ENCODE data around the gene COL21A1.
A peak's percentile ranks its signal among the peaks of the same experiment; 100 is the strongest.
"Not testable (repeated sequence)": the region's sequence is repeated elsewhere in the genome, so short reads cannot be mapped to it uniquely, and the experiment has no call there.

Gene COL21A1

DNA sequence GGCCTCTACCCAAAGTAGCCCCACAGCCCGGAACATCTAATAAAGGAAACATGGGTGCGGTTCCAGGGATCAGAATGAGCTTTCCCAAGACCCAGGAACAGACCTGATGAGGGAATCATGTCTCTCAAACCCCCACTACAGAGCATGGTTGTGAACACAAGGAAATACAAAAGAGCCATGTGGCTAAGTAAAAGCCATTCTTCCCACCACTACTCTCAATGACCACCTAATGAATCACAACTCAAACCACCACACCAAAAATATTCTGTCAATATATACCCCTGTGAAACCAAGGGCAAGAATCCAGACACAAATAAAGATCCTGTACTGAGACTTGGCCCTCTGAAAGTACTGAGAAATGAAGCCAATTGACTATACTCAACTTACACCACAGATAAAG is 20.9 kb upstream of the COL21A1 start:
- Histone ChIP-seq H3K56ac (ENCODE audit: low read length) (no peak overlapping the region), H3K79me2 (ENCODE audit: control insufficient read depth, insufficient read depth, low read length) (no peaks in the 10 kb centered on the region), H3K4me2 (ENCODE audit: low read length) (no peak overlapping the region), H3K79me1 (ENCODE audit: low read length) (no peaks in the 10 kb centered on the region), H3K4me3 (ENCODE audit: low read length) (no peak overlapping the region), H3K18ac (ENCODE audit: low read length) (no peak overlapping the region), H2BK5ac (ENCODE audit: low read length) (no peak overlapping the region), H3K4ac (ENCODE audit: low read depth, low read length) (no peak overlapping the region), H2BK120ac (ENCODE audit: low read depth, low read length) (no peak overlapping the region), H3K36me3 (ENCODE audit: control insufficient read depth, insufficient read depth, low read length) (no peaks in the 10 kb centered on the region), H4K5ac (ENCODE audit: low read length) (no peak overlapping the region), H3K4me1 (ENCODE audit: control insufficient read depth, low read depth, low read length) (no peaks in the 10 kb centered on the region), H3K23ac (ENCODE audit: low read length) (no peak overlapping the region), H3K27me3 (ENCODE audit: insufficient read depth, low read length, poor library complexity) (no peaks in the 10 kb centered on the region), H2BK15ac (replicated peaks; ENCODE audit: low read depth) (no peak overlapping the region), H4K8ac (ENCODE audit: low read depth, low read length) (no peak overlapping the region), H3K9ac (ENCODE audit: low read length) (no peak overlapping the region), H3K27ac (ENCODE audit: low read depth, low read length) (no peak overlapping the region), H2AK5ac (ENCODE audit: low read length) (no peak overlapping the region)
- no CpG with 5 or more reads among the region's 2 CpGs for WGBS (ENCODE audit: extremely low coverage, insufficient coverage, low lambda C conversion rate)
- no peak for DNase-seq

DNA sequence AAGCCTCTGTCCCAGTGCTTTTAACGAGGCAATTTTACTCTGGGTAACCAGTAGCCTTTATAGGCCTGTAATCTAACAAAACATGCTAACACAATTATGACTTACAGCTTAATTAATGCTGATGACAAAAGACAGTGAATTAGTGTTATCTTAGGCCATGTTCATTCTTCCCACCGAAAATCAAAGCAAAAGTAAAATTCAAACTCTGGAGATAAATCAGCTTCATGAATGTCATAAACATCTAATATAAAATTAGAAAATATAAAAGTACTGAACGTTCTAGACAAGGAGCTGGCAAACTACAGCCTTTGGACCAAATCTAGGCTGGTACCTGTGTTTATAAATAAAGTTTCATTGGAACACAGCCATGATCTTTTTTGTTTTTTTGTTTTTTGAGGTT is 18.6 kb upstream of the COL21A1 start:
- no peak for DNase-seq
- no peaks in the 10 kb centered on the region for H3K4me1 ChIP-seq (ENCODE audit: control insufficient read depth, low read depth, low read length)
- H2BK5ac ChIP-seq (ENCODE audit: low read length) = no peak overlapping the region
- H3K9ac ChIP-seq (ENCODE audit: low read length) = no peak overlapping the region
- H3K18ac ChIP-seq (ENCODE audit: low read length) = no peak overlapping the region
- no peak overlapping the region for H2AK5ac ChIP-seq (ENCODE audit: low read length)
- H3K4me2 ChIP-seq (ENCODE audit: low read length) = no peak overlapping the region
- H3K56ac ChIP-seq (ENCODE audit: low read length) = no peak overlapping the region
- no peaks in the 10 kb centered on the region for H3K27me3 ChIP-seq (ENCODE audit: insufficient read depth, low read length, poor library complexity)
- no peak overlapping the region for H4K8ac ChIP-seq (ENCODE audit: low read depth, low read length)
- no peaks in the 10 kb centered on the region for H3K36me3 ChIP-seq (ENCODE audit: control insufficient read depth, insufficient read depth, low read length)
- no peak overlapping the region for H3K4ac ChIP-seq (ENCODE audit: low read depth, low read length)
- H3K79me2 ChIP-seq (ENCODE audit: control insufficient read depth, insufficient read depth, low read length) = no peaks in the 10 kb centered on the region
- WGBS (ENCODE audit: extremely low coverage, insufficient coverage, low lambda C conversion rate) = no CpG with 5 or more reads among the region's 3 CpGs
- H4K5ac ChIP-seq (ENCODE audit: low read length) = no peak overlapping the region
- no peaks in the 10 kb centered on the region for H3K79me1 ChIP-seq (ENCODE audit: low read length)
- H2BK15ac ChIP-seq (replicated peaks; ENCODE audit: low read depth) = no peak overlapping the region
- H3K23ac ChIP-seq (ENCODE audit: low read length) = no peak overlapping the region
- no peak overlapping the region for H3K27ac ChIP-seq (ENCODE audit: low read depth, low read length)
- H2BK120ac ChIP-seq (ENCODE audit: low read depth, low read length) = no peak overlapping the region
- H3K4me3 ChIP-seq (ENCODE audit: low read length) = no peak overlapping the region

DNA sequence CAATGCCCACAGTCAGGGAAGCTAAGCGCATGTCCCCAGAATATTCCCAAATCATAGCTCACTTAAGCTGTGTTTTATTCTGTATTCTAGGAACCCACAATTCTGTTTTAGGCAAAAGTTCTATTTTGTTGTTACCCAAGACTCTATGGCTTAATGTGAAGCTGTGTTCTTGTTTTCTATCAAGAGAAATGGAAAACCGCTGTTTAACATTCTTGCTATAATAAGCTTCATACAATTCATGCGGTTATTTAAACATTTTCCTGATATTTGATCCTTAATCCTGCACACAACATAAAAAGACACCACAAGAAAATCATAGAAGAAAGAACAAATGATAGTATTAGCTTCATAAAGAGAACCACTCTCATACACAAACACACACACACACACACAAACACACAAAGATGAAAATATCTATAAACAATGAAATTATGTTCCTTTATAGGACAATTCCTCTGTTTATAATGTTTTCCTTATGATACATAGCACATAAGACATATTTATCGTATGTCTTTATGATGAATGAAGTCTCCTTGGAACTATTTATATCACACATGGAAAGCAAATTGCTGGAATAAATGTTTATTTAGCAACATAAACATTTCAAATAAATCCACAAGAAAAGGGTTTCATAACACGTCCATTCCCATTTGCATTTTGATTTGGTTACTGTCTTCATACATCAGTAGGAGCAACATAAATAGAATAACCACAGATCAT is 16.4 kb upstream of the COL21A1 start:
- H2BK120ac ChIP-seq (ENCODE audit: low read depth, low read length) = no peak overlapping the region
- no peak overlapping the region for H2AK5ac ChIP-seq (ENCODE audit: low read length)
- H3K9ac ChIP-seq (ENCODE audit: low read length) = no peak overlapping the region
- no peak overlapping the region for H3K4me2 ChIP-seq (ENCODE audit: low read length)
- no peak overlapping the region for H3K18ac ChIP-seq (ENCODE audit: low read length)
- no peak overlapping the region for H3K4me3 ChIP-seq (ENCODE audit: low read length)
- H3K79me1 ChIP-seq (ENCODE audit: low read length) = no peaks in the 10 kb centered on the region
- no peak overlapping the region for H3K27ac ChIP-seq (ENCODE audit: low read depth, low read length)
- no peak overlapping the region for H3K23ac ChIP-seq (ENCODE audit: low read length)
- H2BK15ac ChIP-seq (replicated peaks; ENCODE audit: low read depth) = no peak overlapping the region
- no peak overlapping the region for H3K56ac ChIP-seq (ENCODE audit: low read length)
- H3K4me1 ChIP-seq (ENCODE audit: control insufficient read depth, low read depth, low read length) = no peaks in the 10 kb centered on the region
- H3K36me3 ChIP-seq (ENCODE audit: control insufficient read depth, insufficient read depth, low read length) = no peaks in the 10 kb centered on the region
- H2BK5ac ChIP-seq (ENCODE audit: low read length) = no peak overlapping the region
- H3K4ac ChIP-seq (ENCODE audit: low read depth, low read length) = no peak overlapping the region
- no peak for DNase-seq
- H4K8ac ChIP-seq (ENCODE audit: low read depth, low read length) = no peak overlapping the region
- WGBS (ENCODE audit: extremely low coverage, insufficient coverage, low lambda C conversion rate) = no CpG with 5 or more reads among the region's 5 CpGs
- H3K27me3 ChIP-seq (ENCODE audit: insufficient read depth, low read length, poor library complexity) = no peaks in the 10 kb centered on the region
- H4K5ac ChIP-seq (ENCODE audit: low read length) = no peak overlapping the region
- H3K79me2 ChIP-seq (ENCODE audit: control insufficient read depth, insufficient read depth, low read length) = no peaks in the 10 kb centered on the region

DNA sequence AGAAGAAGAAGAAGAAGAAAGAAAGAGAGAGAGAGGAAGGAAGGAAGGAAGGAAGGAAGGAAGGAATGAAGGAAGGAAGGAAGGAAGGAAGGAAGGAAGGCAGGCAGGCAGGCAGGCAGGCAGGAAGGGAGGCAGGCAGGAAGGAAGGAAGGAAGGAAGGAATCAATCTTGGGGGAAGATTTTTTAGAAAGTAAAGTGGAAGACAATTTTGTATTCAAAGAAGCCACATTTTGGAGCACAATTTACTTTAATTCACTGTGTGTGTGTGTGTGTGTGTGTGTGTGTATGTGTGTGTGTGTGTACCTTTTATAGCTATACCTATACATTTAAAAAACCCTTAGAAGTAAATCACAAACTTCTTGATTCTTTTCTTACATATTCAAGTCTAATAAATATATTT is 13.2 kb upstream of the COL21A1 start:
- H3K27me3 ChIP-seq (ENCODE audit: insufficient read depth, low read length, poor library complexity); H3K79me1 ChIP-seq (ENCODE audit: low read length); H4K5ac ChIP-seq (ENCODE audit: low read length); H3K9ac ChIP-seq (ENCODE audit: low read length); H2BK120ac ChIP-seq (ENCODE audit: low read depth, low read length); H3K4ac ChIP-seq (ENCODE audit: low read depth, low read length); H2BK15ac ChIP-seq (replicated peaks; ENCODE audit: low read depth); H4K8ac ChIP-seq (ENCODE audit: low read depth, low read length); H3K4me2 ChIP-seq (ENCODE audit: low read length); H3K18ac ChIP-seq (ENCODE audit: low read length); H2AK5ac ChIP-seq (ENCODE audit: low read length); H3K4me1 ChIP-seq (ENCODE audit: control insufficient read depth, low read depth, low read length); H3K4me3 ChIP-seq (ENCODE audit: low read length); H2BK5ac ChIP-seq (ENCODE audit: low read length); H3K36me3 ChIP-seq (ENCODE audit: control insufficient read depth, insufficient read depth, low read length); H3K27ac ChIP-seq (ENCODE audit: low read depth, low read length); DNase-seq; H3K23ac ChIP-seq (ENCODE audit: low read length); H3K56ac ChIP-seq (ENCODE audit: low read length); H3K79me2 ChIP-seq (ENCODE audit: control insufficient read depth, insufficient read depth, low read length): not testable (repeated sequence)

GRCh38 chr6:56259234-56260077 is 12.1 kb upstream of the COL21A1 start:
- no peak overlapping the region for H4K5ac ChIP-seq (ENCODE audit: low read length)
- H3K4me1 ChIP-seq (ENCODE audit: control insufficient read depth, low read depth, low read length) = peaks cover 2% of the 10 kb centered on the region
- H3K36me3 ChIP-seq (ENCODE audit: control insufficient read depth, insufficient read depth, low read length) = no peaks in the 10 kb centered on the region
- no peak overlapping the region for H3K9ac ChIP-seq (ENCODE audit: low read length)
- H3K27ac ChIP-seq (ENCODE audit: low read depth, low read length) = no peak overlapping the region
- no peak overlapping the region for H3K4me3 ChIP-seq (ENCODE audit: low read length)
- H3K27me3 ChIP-seq (ENCODE audit: insufficient read depth, low read length, poor library complexity) = no peaks in the 10 kb centered on the region
- H2BK15ac ChIP-seq (replicated peaks; ENCODE audit: low read depth) = no peak overlapping the region
- no peak overlapping the region for H2BK120ac ChIP-seq (ENCODE audit: low read depth, low read length)
- no peak overlapping the region for H3K4me2 ChIP-seq (ENCODE audit: low read length)
- H2BK5ac ChIP-seq (ENCODE audit: low read length) = no peak overlapping the region
- H3K18ac ChIP-seq (ENCODE audit: low read length) = no peak overlapping the region
- H3K56ac ChIP-seq (ENCODE audit: low read length) = no peak overlapping the region
- H4K8ac ChIP-seq (ENCODE audit: low read depth, low read length) = no peak overlapping the region
- no peaks in the 10 kb centered on the region for H3K79me1 ChIP-seq (ENCODE audit: low read length)
- H3K4ac ChIP-seq (ENCODE audit: low read depth, low read length) = no peak overlapping the region
- peak; percentile 17 for DNase-seq
- H2AK5ac ChIP-seq (ENCODE audit: low read length) = no peak overlapping the region
- no CpG with 5 or more reads among the region's 3 CpGs for WGBS (ENCODE audit: extremely low coverage, insufficient coverage, low lambda C conversion rate)
- no peaks in the 10 kb centered on the region for H3K79me2 ChIP-seq (ENCODE audit: control insufficient read depth, insufficient read depth, low read length)
- no peak overlapping the region for H3K23ac ChIP-seq (ENCODE audit: low read length)
